ENCODE data around the gene DNAJC1. TPM values are rescaled to one million over a fixed set of nuclear protein-coding genes. Genes with fewer than 3 reads are reported as not detected.

DNAJC1 gene
- total and polyA plus RNA-seq, 2 of the 4 experiments (the other 2 are of a cell fraction) = 12.7 to 13.3 TPM

- Histone ChIP-seq H2BK20ac (ENCODE audit: low read depth, low read length) (no peak overlapping the region), H3K9me3 (ENCODE audit: control insufficient read depth, insufficient read depth, low read length) (no peaks in the 10 kb centered on the region), H3K9ac (ENCODE audit: low read depth, low read length) (no peak overlapping the region), H2AK9ac (replicated peaks; ENCODE audit: low read depth, low read length, poor library complexity) (no peak overlapping the region), H3K18ac (ENCODE audit: low read depth, low read length) (no peak overlapping the region), H4K91ac (ENCODE audit: insufficient read depth, low read depth, low read length) (no peak overlapping the region), H3K27ac (ENCODE audit: insufficient read depth, low read length) (no peak overlapping the region), H2BK15ac (ENCODE audit: low read depth, low read length) (no peak overlapping the region), H2BK5ac (ENCODE audit: low read depth, low read length, poor library complexity, severe bottlenecking) (no peak overlapping the region), H3K4me2 (ENCODE audit: low read depth, low read length) (no peak overlapping the region), H3K27me3 (ENCODE audit: control insufficient read depth, insufficient read depth, low read length) (no peaks in the 10 kb centered on the region), H3K56ac (ENCODE audit: extremely low read depth, insufficient read depth, low read length) (no peak overlapping the region), H3K4me1 (ENCODE audit: control insufficient read depth, insufficient read depth, low read length) (no peaks in the 10 kb centered on the region), H3K79me1 (ENCODE audit: low read depth in 1 of 2, low read length in 2 of 2) (peaks cover 7 to 15% of the 10 kb centered on the region in 2 experiments; a peak in 2 of 4 replicates), H3K4ac (ENCODE audit: low read depth, low read length) (no peak overlapping the region), H3K23ac (ENCODE audit: low read depth, low read length) (no peak overlapping the region), H2AK5ac (ENCODE audit: low read depth, low read length) (no peak overlapping the region), H3K4me3 (ENCODE audit: insufficient read depth, low read depth, low read length) (no peak overlapping the region), H4K5ac (ENCODE audit: low read depth, low read length) (no peak overlapping the region), H3K36me3 (ENCODE audit: control insufficient read depth, insufficient read depth, low read length) (no peaks in the 10 kb centered on the region), H2AFZ (replicated peaks; ENCODE audit: low read length, poor library complexity) (no peak overlapping the region), H3K14ac (replicated peaks; ENCODE audit: low read depth, low read length) (no peak overlapping the region), H4K20me1 (ENCODE audit: insufficient read depth, low read length) (no peaks in the 10 kb centered on the region), H2BK120ac (ENCODE audit: low read depth, low read length) (no peak overlapping the region), H4K8ac (ENCODE audit: low read depth in 2 of 2, low read length in 2 of 2) (no peak overlapping the region), H3K9me1 (ENCODE audit: insufficient read depth, low read length) (no peaks in the 10 kb centered on the region)
- BruUV-seq (replicated peaks) = no TSS peak
- TF ChIP-seq FOS (IDR thresholded peaks at IDR 0.05; ENCODE audit: low read depth, low read length) (no peak), RFX5 (IDR thresholded peaks at IDR 0.05; ENCODE audit: low read depth, low read length) (no peak), RCOR1 (IDR thresholded peaks at IDR 0.05; ENCODE audit: insufficient replicate concordance, low read length) (no peak), MXI1 (IDR thresholded peaks at IDR 0.05; ENCODE audit: borderline replicate concordance, low read depth, low read length) (no peak), SMC3 (IDR thresholded peaks at IDR 0.05; ENCODE audit: low read depth, low read length) (no peak), MAFK (IDR thresholded peaks at IDR 0.05; ENCODE audit: low read depth, low read length) (no peak), POLR2A (IDR thresholded peaks at IDR 0.05; ENCODE audit: low read depth, low read length) (no peak)
- dilution Hi-C loops (cut with HindIII; ENCODE audit: low sequenced_read_pairs, unreplicated experiment) (no loop called here), intact Hi-C loops (cut with micrococcal nuclease) (loop anchor here (5.0 to 10.0 kb wide), 4 partner anchors 202 to 877 kb away; partner anchors contain the start of gene SKIDA1), in situ Hi-C loops (cut with MboI; ENCODE audit: low sequenced_read_pairs) (loop anchor here (25.0 kb wide), 1 partner anchor 867 kb away; no protein-coding TSS in a partner anchor)
- ChIA-PET CTCF (no interaction called here), POLR2A (ENCODE audit: unreplicated experiment) (no interaction called here)
- ATAC-seq (ENCODE audit: low read depth) (no peak), DNase-seq (no peak)
- no CpG with 5 or more reads among the region's 5 CpGs for WGBS, 2 experiments (ENCODE audit: extremely low coverage in 2 of 2, insufficient read length in 1 of 2)
Observed at GRCh38 chr10:21954132-21954531, 49.4 kb downstream of the DNAJC1 start.

Measured in IMR-90 (cell line).